GM21737 (cell line): ENCODE data around the gene COA5.

Source experiments
- ATAC-seq: cut with Tn5 transposase; IDR thresholded peaks from one replicate; pipeline ENCODE4 v1.9.1; 2021; ENCODE audit warnings: mild to moderate bottlenecking, moderate library complexity; ENCODE audit not compliant: unreplicated experiment

The COA5 gene

GRCh38 chr2:98554116-98554861 is 54.0 kb downstream of the COA5 start:
- ATAC-seq = no peak

GRCh38 chr2:98552499-98553179 is 55.7 kb downstream of the COA5 start:
- no peak for ATAC-seq

GRCh38 chr2:98551316-98551715 is 57.0 kb downstream of the COA5 start:
- no peak for ATAC-seq

- no peak for ATAC-seq
These were observed 58.1 kb downstream of the COA5 start for GRCh38 chr2:98550165-98550564.
